HG02798 (cell line): ENCODE data around the gene HDGFL2.

Experiments used
- ATAC-seq: cut with Tn5 transposase; IDR thresholded peaks from one replicate; pipeline ENCODE4 v1.9.1; 2021; ENCODE audit warnings: mild to moderate bottlenecking; ENCODE audit not compliant: unreplicated experiment, poor library complexity

HDGFL2 gene

DNA sequence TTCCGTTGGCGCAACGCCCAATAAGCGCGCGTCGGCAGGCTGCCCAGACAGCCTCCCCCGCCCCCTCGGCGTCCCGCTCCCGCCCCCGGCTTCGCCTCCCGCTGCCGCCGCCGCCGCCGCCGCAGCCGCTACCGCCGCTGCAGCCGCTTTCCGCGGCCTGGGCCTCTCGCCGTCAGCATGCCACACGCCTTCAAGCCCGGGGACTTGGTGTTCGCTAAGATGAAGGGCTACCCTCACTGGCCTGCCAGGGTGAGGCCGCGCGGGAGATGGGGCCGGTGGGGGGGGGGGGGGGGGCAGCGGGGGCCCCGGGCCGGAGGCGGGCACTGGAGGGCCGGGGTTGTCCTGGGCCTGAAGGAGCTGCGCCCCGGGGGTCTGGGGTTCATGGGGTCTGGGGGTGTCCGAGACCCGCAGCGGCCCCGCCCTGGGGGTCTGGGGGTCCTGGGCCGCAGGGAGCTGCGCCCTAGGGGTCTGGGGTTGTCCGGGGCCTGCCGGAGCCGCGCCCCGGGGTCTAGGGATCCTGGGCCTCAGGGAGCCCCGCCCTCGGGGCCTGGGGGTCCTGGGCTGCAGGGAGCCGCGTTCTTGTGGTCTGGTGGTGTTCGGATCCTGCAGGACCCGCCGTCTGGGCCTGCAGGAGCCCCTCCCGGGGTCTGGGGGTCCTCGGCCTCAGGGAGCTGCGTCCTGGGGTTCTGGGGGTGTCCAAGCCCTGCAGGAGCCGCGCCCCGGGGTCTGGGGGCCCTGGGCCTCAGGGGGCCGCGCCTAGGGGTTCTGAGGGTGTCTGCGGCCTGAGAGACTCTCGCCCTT lies at the start of gene HDGFL2:
Gene HDGFL2, plus strand, starts transcription at position 124 of the 801 bp plus-strand sequence. Its CDS starts 54 bp downstream, at position 178.
- peak; percentile 0 for ATAC-seq

- no peak for ATAC-seq
These were observed 48.5 kb upstream of the HDGFL2 start for GRCh38 chr19:4423416-4424126.

DNA sequence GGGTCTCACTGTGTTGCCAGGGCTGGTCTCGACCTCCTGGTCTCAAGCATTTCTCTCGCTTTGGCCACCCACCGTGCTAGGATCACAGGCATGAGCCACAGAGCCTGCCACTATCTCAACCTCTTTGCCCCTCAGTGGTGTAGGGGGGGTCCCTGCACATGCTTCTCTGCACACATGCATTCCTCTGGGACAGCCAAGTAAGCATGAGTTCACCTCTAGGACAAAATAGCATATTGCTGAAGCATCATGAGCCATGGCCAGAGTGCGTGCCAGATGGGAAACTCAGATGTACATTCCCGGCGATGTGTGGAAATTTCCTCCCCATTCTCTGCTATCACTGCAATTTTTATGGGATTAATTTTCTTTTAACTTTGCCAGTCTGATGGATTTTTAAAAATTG lies 46.6 kb upstream of the HDGFL2 start:
- no peak for ATAC-seq

DNA sequence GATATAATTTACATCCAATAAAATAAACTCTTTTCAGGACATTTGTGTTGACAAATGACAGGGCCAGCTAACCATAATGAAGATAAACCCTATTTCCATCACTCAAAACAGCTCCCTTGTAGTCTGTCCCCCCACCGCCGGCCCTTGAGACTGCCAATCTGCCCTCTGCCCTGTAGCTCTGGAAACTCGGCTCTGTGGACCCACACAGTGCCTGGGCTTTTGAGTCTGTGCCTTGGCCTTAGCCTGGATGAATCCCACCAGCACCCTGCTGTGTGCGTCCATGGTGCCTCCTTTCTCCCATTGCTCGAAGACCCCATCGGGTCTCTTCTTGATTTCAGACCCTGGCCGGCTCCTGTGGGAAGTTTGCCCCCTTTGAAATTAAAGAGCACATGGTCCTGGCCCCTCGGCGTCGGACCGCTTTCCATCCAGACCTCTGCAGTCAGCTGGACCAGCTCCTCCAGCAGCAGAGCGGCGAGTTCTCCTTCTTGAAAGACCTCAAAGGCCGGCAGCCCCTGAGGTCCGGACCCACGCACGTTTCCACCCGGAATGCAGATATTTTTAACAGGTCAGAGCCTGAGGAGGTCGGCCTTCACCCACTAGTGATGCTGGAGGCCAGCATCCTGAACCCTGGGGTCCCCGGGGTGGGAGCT lies 43.6 kb upstream of the HDGFL2 start:
- no peak for ATAC-seq

DNA sequence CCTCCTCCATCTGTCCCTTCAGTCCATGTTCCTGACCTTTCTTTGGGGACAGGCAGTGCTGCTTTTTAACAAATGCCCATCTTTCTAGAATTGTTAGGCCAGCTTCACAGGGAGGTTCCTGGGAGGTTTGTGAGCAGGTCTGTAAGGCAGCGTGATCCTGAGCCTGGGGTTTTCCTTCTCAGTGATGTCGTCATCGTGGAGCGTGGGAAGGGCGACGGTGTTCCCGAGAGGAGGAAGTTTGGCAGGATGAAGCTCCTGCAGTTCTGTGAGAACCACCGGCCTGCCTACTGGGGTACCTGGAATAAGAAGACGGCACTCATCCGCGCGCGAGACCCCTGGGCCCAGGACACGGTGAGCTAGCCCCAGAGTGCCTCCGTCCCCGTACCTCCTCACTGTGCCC lies 42.8 kb upstream of the HDGFL2 start:
- no peak for ATAC-seq

DNA sequence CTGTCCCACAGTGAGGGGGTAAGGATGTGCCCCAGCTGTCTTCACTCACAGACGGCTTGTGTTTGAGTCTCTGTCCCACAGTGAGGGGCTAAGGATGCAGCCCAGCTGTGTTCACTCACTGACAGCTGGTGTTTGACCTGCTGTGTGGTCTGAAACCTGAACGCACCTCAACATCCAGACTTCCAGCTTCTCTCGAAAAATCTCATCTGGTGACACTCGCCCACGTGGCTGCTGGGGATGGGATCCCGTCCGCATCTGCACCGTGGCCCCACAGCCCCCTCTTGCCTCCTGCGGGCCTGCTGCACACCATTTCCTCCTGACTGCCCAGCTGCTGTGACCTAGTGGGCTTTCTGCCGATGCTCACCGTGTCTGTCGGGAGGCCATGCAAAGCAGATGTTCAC lies 42.3 kb upstream of the HDGFL2 start:
- no peak for ATAC-seq

- no peak for ATAC-seq
These were observed 41.3 kb upstream of the HDGFL2 start for GRCh38 chr19:4430760-4431159.

GRCh38 chr19:4431296-4431695 lies 40.8 kb upstream of the HDGFL2 start:
- no peak for ATAC-seq

- no peak for ATAC-seq
These were observed 40.1 kb upstream of the HDGFL2 start for GRCh38 chr19:4431808-4432674.

- ATAC-seq, result no peak
These were observed 39.1 kb upstream of the HDGFL2 start for GRCh38 chr19:4432918-4433506.

- ATAC-seq, result no peak
These were observed 37.7 kb upstream of the HDGFL2 start for GRCh38 chr19:4434391-4434790.

- ATAC-seq, result no peak
These were observed 35.9 kb upstream of the HDGFL2 start for GRCh38 chr19:4436231-4436630.

DNA sequence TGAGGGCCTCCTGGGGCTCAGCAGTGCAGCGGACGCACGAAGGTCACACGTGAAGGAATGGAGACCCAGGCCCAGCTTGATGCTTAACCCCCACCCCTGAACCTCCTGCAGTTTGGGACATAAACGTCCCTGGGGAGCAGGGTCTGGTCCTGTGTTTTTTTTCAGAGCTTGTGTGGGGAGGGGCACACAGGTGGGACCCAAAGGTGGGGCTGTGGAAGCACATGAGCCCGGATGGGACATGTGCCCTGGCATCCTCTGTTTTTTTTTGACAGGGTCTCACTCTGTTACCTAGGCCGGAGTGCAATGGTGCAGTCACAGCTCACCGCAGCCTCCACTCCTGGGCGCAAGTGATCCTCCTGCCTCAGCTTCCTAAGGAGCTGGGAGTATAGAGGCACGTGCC lies 35.0 kb upstream of the HDGFL2 start:
- no peak for ATAC-seq

GRCh38 chr19:4439243-4439642 lies 32.9 kb upstream of the HDGFL2 start:
- ATAC-seq, result no peak

GRCh38 chr19:4441994-4442818 lies 29.9 kb upstream of the HDGFL2 start:
- ATAC-seq, result no peak

GRCh38 chr19:4442819-4443146 lies 29.3 kb upstream of the HDGFL2 start:
- no peak for ATAC-seq

- ATAC-seq, result no peak
These were observed 28.9 kb upstream of the HDGFL2 start for GRCh38 chr19:4443188-4443587.

GRCh38 chr19:4443966-4444764 lies 27.9 kb upstream of the HDGFL2 start:
- no peak for ATAC-seq
